Mesenchymal stem cell (in vitro differentiated cells and primary cell): ENCODE data around the gene DLGAP1.
A peak's percentile ranks its signal among the peaks of the same experiment; 100 is the strongest.

Source experiments
- DNase-seq: peaks from one replicate; pipeline ENCODE4 v3.0.0-alpha.2; 2013
- H2AFZ ChIP-seq: one replicate; pipeline ENCODE4 v1.6.1; 2013; ENCODE audit warnings: low read depth, mild to moderate bottlenecking, control low read depth, inconsistent platforms, low read length, moderate library complexity
- H2AK5ac ChIP-seq: 2 replicates; pipeline ENCODE4 v1.6.1; 2013; ENCODE audit warnings: low read length, moderate library complexity, mild to moderate bottlenecking, inconsistent platforms; ENCODE audit not compliant: severe bottlenecking
- H2BK120ac ChIP-seq: one replicate; pipeline ENCODE4 v1.6.1; 2013; ENCODE audit warnings: low read depth, mild to moderate bottlenecking, inconsistent platforms, low read length, moderate library complexity
- H2BK12ac ChIP-seq, 2 experiments: one replicate each; pipeline ENCODE4 v1.6.1; 2013; ENCODE audit warnings: inconsistent platforms in 2 of 2, low read length in 2 of 2, mild to moderate bottlenecking in 2 of 2, moderate library complexity in 2 of 2, control low read depth in 1 of 2
- H2BK15ac ChIP-seq: one replicate; pipeline ENCODE4 v1.6.1; 2013; ENCODE audit warnings: mild to moderate bottlenecking, low read depth, inconsistent platforms; ENCODE audit not compliant: poor library complexity, severe bottlenecking
- H2BK5ac ChIP-seq: 2 replicates; pipeline ENCODE4 v1.6.1; 2013; ENCODE audit warnings: low read depth, mild to moderate bottlenecking, low read length, control low read depth, inconsistent platforms; ENCODE audit not compliant: poor library complexity, severe bottlenecking
- H3K14ac ChIP-seq, 2 experiments: one replicate each; pipeline ENCODE4 v1.6.1; 2013; ENCODE audit warnings: inconsistent platforms in 2 of 2, low read length in 2 of 2, control low read depth in 1 of 2, mild to moderate bottlenecking in 1 of 2, moderate library complexity in 1 of 2
- H3K18ac ChIP-seq, 2 experiments: one replicate each; pipeline ENCODE4 v1.6.1; 2013; ENCODE audit warnings: inconsistent platforms in 2 of 2, low read length in 2 of 2, control low read depth in 1 of 2, low read depth in 1 of 2, mild to moderate bottlenecking in 1 of 2
- H3K23ac ChIP-seq, 2 experiments: one replicate each; pipeline ENCODE4 v1.6.1; 2013; ENCODE audit warnings: inconsistent platforms in 2 of 2, low read length in 2 of 2, mild to moderate bottlenecking in 2 of 2, moderate library complexity in 2 of 2, control low read depth in 1 of 2
- H3K27ac ChIP-seq: 2 replicates; pipeline ENCODE4 v1.5.1; 2013; ENCODE audit warnings: mild to moderate bottlenecking, moderate library complexity, low read length, control low read depth, inconsistent platforms; ENCODE audit not compliant: poor library complexity, severe bottlenecking
- H3K27me3 ChIP-seq, 2 experiments: 2 replicates each; pipeline versions ENCODE4 v1.6.1 to v1.7.0; 2013; ENCODE audit warnings: low read length in 2 of 2, mild to moderate bottlenecking in 2 of 2, moderate library complexity in 2 of 2, control low read depth in 1 of 2, inconsistent platforms in 1 of 2; ENCODE audit not compliant: control insufficient read depth in 1 of 2, insufficient read depth in 1 of 2
- H3K36me3 ChIP-seq, 2 experiments: 2 replicates each; pipeline versions ENCODE4 v1.6.1 to v1.7.0; 2013; ENCODE audit warnings: low read length in 2 of 2, control low read depth in 1 of 2, inconsistent platforms in 1 of 2, low read depth in 1 of 2, mild to moderate bottlenecking in 1 of 2; ENCODE audit not compliant: insufficient read depth in 2 of 2, control insufficient read depth in 1 of 2
- H3K4ac ChIP-seq, 2 experiments: one replicate each; pipeline ENCODE4 v1.6.1; 2013; ENCODE audit warnings: inconsistent platforms in 2 of 2, low read length in 2 of 2, mild to moderate bottlenecking in 2 of 2, moderate library complexity in 2 of 2, control low read depth in 1 of 2, low read depth in 1 of 2
- H3K4me1 ChIP-seq: 2 replicates; pipeline ENCODE4 v1.6.1; 2013; ENCODE audit warnings: low read depth, low read length, control low read depth; ENCODE audit not compliant: control insufficient read depth, insufficient read depth
- H3K4me2 ChIP-seq: 2 replicates; pipeline ENCODE4 v1.6.1; 2013; ENCODE audit warnings: low read length, mild to moderate bottlenecking, inconsistent platforms; ENCODE audit not compliant: poor library complexity, severe bottlenecking
- H3K4me3 ChIP-seq, 2 experiments: 2 replicates each; pipeline versions ENCODE4 v1.5.1 to v1.7.0; 2013; ENCODE audit warnings: low read length in 2 of 2, mild to moderate bottlenecking in 2 of 2, control low read depth in 1 of 2, low read depth in 1 of 2; ENCODE audit not compliant: insufficient read depth in 1 of 2
- H3K79me1 ChIP-seq: replicated peaks from 2 replicates; pipeline ENCODE4 v1.6.1; 2013; ENCODE audit warnings: mild to moderate bottlenecking, control low read depth, low read length, inconsistent platforms; ENCODE audit not compliant: poor library complexity, severe bottlenecking
- H3K9ac ChIP-seq: 2 replicates; pipeline ENCODE4 v1.7.0; 2013; ENCODE audit warnings: mild to moderate bottlenecking, low read length, moderate library complexity
- H3K9me3 ChIP-seq: 2 replicates; pipeline ENCODE4 v1.7.0; 2013; ENCODE audit warnings: mild to moderate bottlenecking, low read length; ENCODE audit not compliant: control insufficient read depth
- H4K8ac ChIP-seq: one replicate; pipeline ENCODE4 v1.6.1; 2013; ENCODE audit warnings: inconsistent platforms, mild to moderate bottlenecking, low read length, moderate library complexity
- H4K91ac ChIP-seq: one replicate; pipeline ENCODE4 v1.6.1; 2013; ENCODE audit warnings: mild to moderate bottlenecking, low read length, inconsistent platforms
- WGBS: methylation state at CpG from one replicate; pipeline ENCODE4 v1.1.7; 2013; ENCODE audit warnings: mixed read lengths; 5-methylcytosine and 5-hydroxymethylcytosine counted together

The DLGAP1 gene

DNA sequence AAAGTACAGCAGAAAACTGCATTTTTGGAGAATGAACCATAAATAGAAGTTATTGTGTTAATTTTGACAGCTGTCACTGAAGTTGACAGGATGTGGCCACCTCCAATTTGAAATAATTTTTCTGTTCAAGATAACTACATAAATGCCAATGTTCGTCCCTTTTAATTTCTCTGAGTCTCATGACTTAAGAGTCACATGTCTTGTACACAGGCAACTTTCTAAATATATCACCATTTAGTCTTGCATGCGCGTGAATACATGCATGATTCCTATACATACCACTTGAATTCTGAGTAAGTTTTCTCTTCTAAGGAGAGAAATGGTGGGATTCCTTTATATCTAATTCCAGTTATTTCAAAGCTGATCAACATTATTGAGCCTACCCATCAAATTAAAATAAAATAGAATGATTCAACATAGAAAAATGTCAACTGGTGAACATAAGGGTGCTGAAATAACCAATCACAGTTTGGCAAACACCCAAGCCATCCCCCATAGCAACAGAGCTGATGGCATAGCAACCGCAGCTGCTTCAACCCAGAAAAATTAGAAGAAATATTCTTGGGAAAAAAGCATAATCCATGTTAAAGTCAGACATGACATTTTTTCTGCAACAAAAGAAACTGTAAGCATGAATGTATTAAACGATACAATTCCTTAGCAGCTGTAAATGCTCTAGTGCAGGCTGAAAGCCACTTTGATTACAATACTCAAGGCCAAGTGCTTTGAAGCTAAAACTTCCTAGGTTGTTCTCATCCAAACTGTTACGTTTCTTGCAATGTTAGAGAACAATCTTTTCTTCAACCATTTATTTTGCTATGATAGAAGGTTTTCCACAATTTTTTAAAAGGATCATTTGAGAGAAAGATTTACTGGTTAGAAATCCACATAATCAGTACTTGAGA is 282.7 kb downstream of the DLGAP1 start:
- Histone ChIP-seq H2AFZ (no peak overlapping the region), H2BK15ac (no peak overlapping the region), H2BK120ac (no peak overlapping the region), H3K4me2 (no peak overlapping the region), H2BK5ac (no peak overlapping the region), H4K91ac (no peak overlapping the region), H3K23ac (no peak overlapping the region), H3K4me1 (no peaks in the 10 kb centered on the region), H3K27me3 (no peaks in the 10 kb centered on the region), H3K18ac (no peak overlapping the region), H2AK5ac (no peak overlapping the region), H3K9me3 (no peaks in the 10 kb centered on the region), H3K4me3 (no peak overlapping the region), H3K4ac (no peak overlapping the region), H3K9ac (no peak overlapping the region), H3K27ac (no peak overlapping the region), H3K79me1 (no peaks in the 10 kb centered on the region), H3K36me3 (no peaks in the 10 kb centered on the region), H2BK12ac (no peak overlapping the region), H3K14ac (no peak overlapping the region), H4K8ac (no peak overlapping the region)
- 81% methylated on average over 2 of the region's 6 CpGs for WGBS
- DNase-seq, result no peak

GRCh38 chr18:4157352-4157751 is 297.8 kb downstream of the DLGAP1 start:
- Histone ChIP-seq H3K27ac (no peak overlapping the region), H2AK5ac (no peak overlapping the region), H3K14ac (no peak overlapping the region), H3K4ac (no peak overlapping the region), H3K23ac (no peak overlapping the region), H3K79me1 (no peaks in the 10 kb centered on the region), H3K4me2 (no peak overlapping the region), H3K4me1 (no peaks in the 10 kb centered on the region), H2BK15ac (no peak overlapping the region), H2BK5ac (no peak overlapping the region), H2BK120ac (no peak overlapping the region), H2AFZ (no peak overlapping the region), H2BK12ac (no peak overlapping the region), H4K8ac (no peak overlapping the region), H3K36me3 (no peaks in the 10 kb centered on the region), H3K9me3 (no peaks in the 10 kb centered on the region), H3K18ac (no peak overlapping the region), H3K4me3 (no peak overlapping the region), H3K27me3 (no peaks in the 10 kb centered on the region), H3K9ac (no peak overlapping the region), H4K91ac (no peak overlapping the region)
- 61% methylated on average over 3 of the region's 4 CpGs for WGBS
- DNase-seq, result no peak

DNA sequence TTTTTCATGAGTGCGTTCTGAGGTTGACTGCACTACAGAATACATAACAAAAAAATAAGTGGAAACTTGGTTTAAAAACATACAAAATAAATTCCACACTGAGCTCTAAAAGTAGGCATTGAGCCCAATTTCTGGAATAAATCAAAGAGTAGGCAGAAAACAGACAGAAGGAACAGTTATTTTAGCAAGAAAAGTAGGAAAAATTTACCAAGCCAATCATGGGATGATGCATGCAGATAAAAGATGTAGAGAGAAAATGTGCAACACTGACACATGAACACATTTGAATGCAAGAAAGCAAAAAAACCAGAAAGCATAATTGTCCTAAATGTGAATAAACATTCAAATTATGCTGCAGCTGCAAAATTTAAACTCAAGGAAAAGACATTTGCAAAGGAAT is 308.3 kb downstream of the DLGAP1 start:
- H3K4me3 ChIP-seq, result no peak overlapping the region
- H2AK5ac ChIP-seq, result no peak overlapping the region
- no peak overlapping the region for H3K4ac ChIP-seq
- no peaks in the 10 kb centered on the region for H3K9me3 ChIP-seq
- no CpG with 5 or more reads among the region's 1 CpG for WGBS
- no peak overlapping the region for H4K8ac ChIP-seq
- no peaks in the 10 kb centered on the region for H3K4me1 ChIP-seq
- no peak overlapping the region for H2BK120ac ChIP-seq
- H2BK12ac ChIP-seq, result no peak overlapping the region
- H3K79me1 ChIP-seq, result no peaks in the 10 kb centered on the region
- no peak overlapping the region for H3K14ac ChIP-seq
- H2BK15ac ChIP-seq, result no peak overlapping the region
- no peak overlapping the region for H3K18ac ChIP-seq
- no peaks in the 10 kb centered on the region for H3K27me3 ChIP-seq
- no peak for DNase-seq
- no peak overlapping the region for H3K4me2 ChIP-seq
- no peak overlapping the region for H3K9ac ChIP-seq
- no peaks in the 10 kb centered on the region for H3K36me3 ChIP-seq
- H2BK5ac ChIP-seq, result no peak overlapping the region
- H3K27ac ChIP-seq, result no peak overlapping the region
- no peak overlapping the region for H3K23ac ChIP-seq
- H4K91ac ChIP-seq, result no peak overlapping the region
- no peak overlapping the region for H2AFZ ChIP-seq

- Histone ChIP-seq H3K23ac (no peak overlapping the region), H2BK15ac (no peak overlapping the region), H3K14ac (no peak overlapping the region), H2BK5ac (no peak overlapping the region), H2AK5ac (no peak overlapping the region), H3K79me1 (no peaks in the 10 kb centered on the region), H3K18ac (no peak overlapping the region), H3K4me2 (peak overlapping the region; percentile 13), H3K27me3 (no peaks in the 10 kb centered on the region), H4K8ac (no peak overlapping the region), H2BK120ac (no peak overlapping the region), H3K4me1 (no peaks in the 10 kb centered on the region), H3K9me3 (no peaks in the 10 kb centered on the region), H3K4me3 (no peak overlapping the region), H3K9ac (no peak overlapping the region), H2AFZ (no peak overlapping the region), H3K27ac (no peak overlapping the region), H3K36me3 (no peaks in the 10 kb centered on the region), H3K4ac (no peak overlapping the region), H4K91ac (no peak overlapping the region), H2BK12ac (no peak overlapping the region)
- DNase-seq, result no peak
- no CpG with 5 or more reads among the region's 1 CpG for WGBS
Observed at GRCh38 chr18:4144201-4144600, 310.9 kb downstream of the DLGAP1 start.
